ENCODE measurements around the gene SLC9A1. TPM values are rescaled to one million over a fixed set of nuclear protein-coding genes. Genes with fewer than 3 reads are reported as not detected.

The SLC9A1 gene
- polyA plus RNA-seq, 1 donor (not counting 4 experiments of a cell fraction or from before 2014, with no cell fraction given) = 12.4 TPM

DNA sequence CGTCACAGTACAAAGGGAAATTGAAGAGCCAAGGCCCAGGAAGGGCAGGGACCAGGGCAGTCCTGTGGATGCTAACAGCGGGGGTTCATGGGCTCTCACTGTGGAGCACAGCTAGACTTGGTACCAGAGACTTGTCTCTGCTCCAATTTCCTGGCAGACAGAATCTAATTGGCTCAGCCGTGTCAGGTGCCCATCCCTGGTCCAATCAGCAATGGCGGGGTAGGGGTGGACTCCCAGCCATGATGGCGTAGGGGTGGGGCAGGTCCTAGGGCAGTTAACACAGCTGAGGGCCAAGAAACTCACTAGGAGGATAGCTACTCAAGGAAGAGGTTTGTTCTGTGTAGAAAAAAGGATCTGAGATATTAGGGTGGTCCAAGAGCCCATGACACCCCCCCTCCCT lies 102.4 kb downstream of the SLC9A1 start:
- Histone ChIP-seq H3K4me3 (ENCODE audit: control insufficient read depth in 2 of 3, extremely low read depth in 1 of 3, insufficient read depth in 2 of 3, low read depth in 1 of 3, low read length in 3 of 3) (no peak overlapping the region), H3K4me2 (ENCODE audit: control insufficient read depth, extremely low read depth, insufficient read depth, low read depth, low read length) (no peak overlapping the region), H3K9me1 (ENCODE audit: control insufficient read depth, extremely low read depth, insufficient read depth, low read length) (no peaks in the 10 kb centered on the region), H3K27ac (ENCODE audit: control insufficient read depth, insufficient read depth, low read length) (no peak overlapping the region), H3K36me3 (ENCODE audit: control insufficient read depth in 2 of 2, extremely low read depth in 1 of 2, insufficient read depth in 2 of 2, low read length in 2 of 2) (no peaks in the 10 kb centered on the region), H3K4me1 (ENCODE audit: control insufficient read depth, extremely low read depth, insufficient read depth, low read length) (no peaks in the 10 kb centered on the region), H3K79me2 (ENCODE audit: control insufficient read depth, insufficient read depth, low read length) (no peaks in the 10 kb centered on the region), H2AFZ (ENCODE audit: control insufficient read depth, low read length) (no peak overlapping the region), H3K27me3 (ENCODE audit: control insufficient read depth, extremely low read depth, insufficient read depth, low read length) (no peaks in the 10 kb centered on the region), H3K9me3 (ENCODE audit: control insufficient read depth, low read depth, low read length) (no peaks in the 10 kb centered on the region), H4K20me1 (ENCODE audit: control insufficient read depth, extremely low read depth, insufficient read depth, low read length) (no peaks in the 10 kb centered on the region), H3K9ac (ENCODE audit: control insufficient read depth, extremely low read depth, insufficient read depth, low read length) (no peak overlapping the region)
- dilution Hi-C loops (cut with MboI; ENCODE audit: extremely low pct_ligation_motif_present, low sequenced_read_pairs) = no loop called here
- no peak for DNase-seq (ENCODE audit: low read depth, low spot score)
- FAIRE-seq = no peak
- TF ChIP-seq EZH2 (IDR thresholded peaks at IDR 0.05; ENCODE audit: low read length) = no peak
- TF ChIP-seq, protein P1, sequence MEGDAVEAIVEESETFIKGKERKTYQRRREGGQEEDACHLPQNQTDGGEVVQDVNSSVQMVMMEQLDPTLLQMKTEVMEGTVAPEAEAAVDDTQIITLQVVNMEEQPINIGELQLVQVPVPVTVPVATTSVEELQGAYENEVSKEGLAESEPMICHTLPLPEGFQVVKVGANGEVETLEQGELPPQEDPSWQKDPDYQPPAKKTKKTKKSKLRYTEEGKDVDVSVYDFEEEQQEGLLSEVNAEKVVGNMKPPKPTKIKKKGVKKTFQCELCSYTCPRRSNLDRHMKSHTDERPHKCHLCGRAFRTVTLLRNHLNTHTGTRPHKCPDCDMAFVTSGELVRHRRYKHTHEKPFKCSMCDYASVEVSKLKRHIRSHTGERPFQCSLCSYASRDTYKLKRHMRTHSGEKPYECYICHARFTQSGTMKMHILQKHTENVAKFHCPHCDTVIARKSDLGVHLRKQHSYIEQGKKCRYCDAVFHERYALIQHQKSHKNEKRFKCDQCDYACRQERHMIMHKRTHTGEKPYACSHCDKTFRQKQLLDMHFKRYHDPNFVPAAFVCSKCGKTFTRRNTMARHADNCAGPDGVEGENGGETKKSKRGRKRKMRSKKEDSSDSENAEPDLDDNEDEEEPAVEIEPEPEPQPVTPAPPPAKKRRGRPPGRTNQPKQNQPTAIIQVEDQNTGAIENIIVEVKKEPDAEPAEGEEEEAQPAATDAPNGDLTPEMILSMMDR (optimal IDR thresholded peaks at IDR 0.05 in 1 of 3, IDR thresholded peaks at IDR 0.05 in 1 of 3, conservative IDR thresholded peaks at IDR 0.05 in 1 of 3; ENCODE audit: extremely low read depth in 1 of 3, insufficient read depth in 2 of 3, low read length in 3 of 3) = no peak

DNA sequence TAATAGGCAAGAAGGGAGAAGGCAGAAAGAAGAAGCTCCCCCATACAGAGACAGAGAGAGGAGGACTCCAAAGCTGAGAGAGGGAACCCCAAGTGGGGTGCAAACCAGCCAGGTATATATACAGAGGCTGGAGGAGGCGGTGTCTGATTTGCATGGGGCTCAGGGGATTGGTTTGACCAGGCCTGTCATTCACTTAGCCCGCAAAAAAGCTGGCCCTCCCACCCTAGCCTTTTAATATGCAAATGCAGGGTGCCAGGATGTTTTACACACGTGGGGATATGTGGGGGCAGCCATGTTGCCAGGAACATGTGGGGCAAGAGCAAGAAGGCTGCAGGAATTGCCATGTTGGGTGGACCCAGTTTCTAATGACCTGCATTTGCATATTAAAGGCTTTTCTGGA lies 105.3 kb downstream of the SLC9A1 start:
- Histone ChIP-seq H3K4me1 (ENCODE audit: control insufficient read depth, extremely low read depth, insufficient read depth, low read length) (peaks cover 17% of the 10 kb centered on the region), H3K9ac (ENCODE audit: control insufficient read depth, extremely low read depth, insufficient read depth, low read length) (no peak overlapping the region), H3K9me1 (ENCODE audit: control insufficient read depth, extremely low read depth, insufficient read depth, low read length) (no peaks in the 10 kb centered on the region), H3K4me3 (ENCODE audit: control insufficient read depth in 2 of 3, extremely low read depth in 1 of 3, insufficient read depth in 2 of 3, low read depth in 1 of 3, low read length in 3 of 3) (no peak overlapping the region), H3K36me3 (ENCODE audit: control insufficient read depth in 2 of 2, extremely low read depth in 1 of 2, insufficient read depth in 2 of 2, low read length in 2 of 2) (no peaks in the 10 kb centered on the region), H3K79me2 (ENCODE audit: control insufficient read depth, insufficient read depth, low read length) (no peaks in the 10 kb centered on the region), H3K4me2 (ENCODE audit: control insufficient read depth, extremely low read depth, insufficient read depth, low read depth, low read length) (no peak overlapping the region), H3K27ac (ENCODE audit: control insufficient read depth, insufficient read depth, low read length) (no peak overlapping the region), H3K9me3 (ENCODE audit: control insufficient read depth, low read depth, low read length) (no peaks in the 10 kb centered on the region), H2AFZ (ENCODE audit: control insufficient read depth, low read length) (no peak overlapping the region), H4K20me1 (ENCODE audit: control insufficient read depth, extremely low read depth, insufficient read depth, low read length) (no peaks in the 10 kb centered on the region), H3K27me3 (ENCODE audit: control insufficient read depth, extremely low read depth, insufficient read depth, low read length) (no peaks in the 10 kb centered on the region)
- no peak for FAIRE-seq
- dilution Hi-C loops (cut with MboI; ENCODE audit: extremely low pct_ligation_motif_present, low sequenced_read_pairs) = loop anchor here (25.0 kb wide), 1 partner anchor 238 kb away; no protein-coding TSS in a partner anchor
- no peak for TF ChIP-seq EZH2 (IDR thresholded peaks at IDR 0.05; ENCODE audit: low read length)
- DNase-seq (ENCODE audit: low read depth, low spot score) = no peak

GRCh38 chr1:27049100-27049499 lies 105.8 kb downstream of the SLC9A1 start:
- dilution Hi-C loops (cut with MboI; ENCODE audit: extremely low pct_ligation_motif_present, low sequenced_read_pairs) = loop anchor here (25.0 kb wide), 1 partner anchor 238 kb away; no protein-coding TSS in a partner anchor
- FAIRE-seq (no peak), DNase-seq (ENCODE audit: low read depth, low spot score) (no peak)
- Histone ChIP-seq H3K4me1 (ENCODE audit: control insufficient read depth, extremely low read depth, insufficient read depth, low read length) (peaks cover 17% of the 10 kb centered on the region), H3K9me1 (ENCODE audit: control insufficient read depth, extremely low read depth, insufficient read depth, low read length) (no peaks in the 10 kb centered on the region), H4K20me1 (ENCODE audit: control insufficient read depth, extremely low read depth, insufficient read depth, low read length) (no peaks in the 10 kb centered on the region), H3K4me2 (ENCODE audit: control insufficient read depth, extremely low read depth, insufficient read depth, low read depth, low read length) (no peak overlapping the region), H3K9ac (ENCODE audit: control insufficient read depth, extremely low read depth, insufficient read depth, low read length) (no peak overlapping the region), H2AFZ (ENCODE audit: control insufficient read depth, low read length) (no peak overlapping the region), H3K27ac (ENCODE audit: control insufficient read depth, insufficient read depth, low read length) (no peak overlapping the region), H3K4me3 (ENCODE audit: control insufficient read depth in 2 of 3, extremely low read depth in 1 of 3, insufficient read depth in 2 of 3, low read depth in 1 of 3, low read length in 3 of 3) (no peak overlapping the region), H3K9me3 (ENCODE audit: control insufficient read depth, low read depth, low read length) (no peaks in the 10 kb centered on the region), H3K36me3 (ENCODE audit: control insufficient read depth in 2 of 2, extremely low read depth in 1 of 2, insufficient read depth in 2 of 2, low read length in 2 of 2) (no peaks in the 10 kb centered on the region), H3K27me3 (ENCODE audit: control insufficient read depth, extremely low read depth, insufficient read depth, low read length) (no peaks in the 10 kb centered on the region), H3K79me2 (ENCODE audit: control insufficient read depth, insufficient read depth, low read length) (no peaks in the 10 kb centered on the region)
- TF ChIP-seq, protein P1 (optimal IDR thresholded peaks at IDR 0.05 in 1 of 3, IDR thresholded peaks at IDR 0.05 in 1 of 3, conservative IDR thresholded peaks at IDR 0.05 in 1 of 3; ENCODE audit: extremely low read depth in 1 of 3, insufficient read depth in 2 of 3, low read length in 3 of 3) = no peak
- no peak for TF ChIP-seq EZH2 (IDR thresholded peaks at IDR 0.05; ENCODE audit: low read length)

All from keratinocyte (primary cell).